GM06990 (cell line): ENCODE data around the gene CPNE4.

Experiments used
- DNase-seq: peaks from one replicate; pipeline ENCODE4 v3.0.0-alpha.2; 2011; ENCODE audit not compliant: insufficient read length; ENCODE audit errors: extremely low read depth
- H3K27me3 ChIP-seq: replicated peaks from 2 replicates; pipeline ENCODE4 v1.6.0; 2011; ENCODE audit warnings: low read length; ENCODE audit not compliant: control insufficient read depth, insufficient read depth
- H3K36me3 ChIP-seq: 2 replicates; pipeline ENCODE4 v1.5.1; 2011; ENCODE audit warnings: low read length; ENCODE audit not compliant: control insufficient read depth, insufficient read depth
- H3K4me3 ChIP-seq: replicated peaks from 2 replicates; pipeline ENCODE4 v1.5.1; 2011; ENCODE audit warnings: low read depth, mild to moderate bottlenecking, control low read depth, low read length
- CTCF ChIP-seq: IDR thresholded peaks from 2 replicates; pipeline ENCODE4 v1.5.1; 2011; ENCODE audit warnings: low read length, control low read depth, mild to moderate bottlenecking, inconsistent platforms; ENCODE audit not compliant: insufficient read depth, poor library complexity, severe bottlenecking

CPNE4 gene

DNA sequence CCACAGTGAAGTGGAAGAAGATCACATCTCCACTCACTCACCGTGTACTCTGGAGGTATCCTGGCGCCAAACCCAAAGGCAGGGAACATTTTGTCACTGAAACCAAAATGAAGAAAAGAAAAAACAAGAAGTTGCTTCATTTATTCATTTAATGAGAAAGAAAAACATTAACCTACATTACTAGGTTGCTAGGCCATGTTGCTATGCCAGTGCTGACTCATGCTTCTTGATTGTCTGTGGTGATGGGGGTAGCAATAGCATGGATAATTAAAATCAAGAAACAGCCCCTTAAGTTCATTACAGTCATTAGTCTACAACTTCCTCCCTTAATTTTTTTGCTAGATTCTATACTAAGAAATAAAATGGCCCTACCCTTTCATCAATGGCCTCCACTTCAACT lies 479.4 kb downstream of the CPNE4 start:
- DNase-seq, result no peak
- Histone ChIP-seq H3K4me3 (no peak overlapping the region), H3K27me3 (no peaks in the 10 kb centered on the region), H3K36me3 (no peaks in the 10 kb centered on the region)
- TF ChIP-seq CTCF, result no peak

DNA sequence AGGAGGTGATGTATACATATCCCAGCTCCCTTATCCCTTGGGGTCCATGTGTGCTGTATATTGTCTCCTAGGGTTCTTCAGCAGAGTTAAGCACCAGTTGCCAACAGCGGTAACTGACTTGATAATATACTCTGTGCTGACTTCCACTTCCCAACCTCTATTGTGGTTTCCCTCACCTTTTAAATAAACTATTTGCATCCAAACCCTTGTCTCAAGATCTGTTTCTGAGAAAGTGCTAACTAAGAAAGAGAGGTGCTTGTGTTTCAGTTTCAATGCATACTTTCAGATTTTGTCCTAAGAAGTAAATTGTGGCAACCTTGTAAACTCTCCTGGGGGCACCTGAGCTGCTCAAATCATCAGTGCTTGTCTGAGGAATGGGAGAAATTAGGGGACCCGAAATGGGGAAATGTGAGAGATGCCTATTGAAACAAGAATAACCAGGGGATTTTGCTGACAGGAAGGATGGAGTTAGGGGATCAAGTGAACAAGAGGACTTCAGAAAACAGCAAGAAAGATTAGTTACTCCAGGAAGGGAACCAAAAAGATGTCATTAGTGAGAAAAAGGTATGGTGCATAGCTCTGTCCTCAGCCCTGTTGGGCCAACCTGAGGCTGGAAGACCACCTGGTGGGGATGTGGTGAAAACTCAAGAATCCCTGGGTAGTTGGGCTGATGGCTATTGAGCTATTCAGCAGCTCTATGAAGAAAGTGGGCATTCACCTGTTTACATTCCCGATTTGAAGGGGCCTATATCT lies 481.1 kb downstream of the CPNE4 start:
- no peak overlapping the region for H3K4me3 ChIP-seq
- DNase-seq, result peak; percentile 52

GRCh38 chr3:131551761-131552160 lies 483.1 kb downstream of the CPNE4 start:
- DNase-seq, result no peak
- Histone ChIP-seq H3K4me3 (no peak overlapping the region), H3K27me3 (no peaks in the 10 kb centered on the region), H3K36me3 (no peaks in the 10 kb centered on the region)
- TF ChIP-seq CTCF, result no peak

More for the DNA sequence above, 481.1 kb downstream of the CPNE4 start:
- no peak for TF ChIP-seq CTCF
- Histone ChIP-seq H3K36me3 (no peaks in the 10 kb centered on the region), H3K27me3 (no peaks in the 10 kb centered on the region)

DNA sequence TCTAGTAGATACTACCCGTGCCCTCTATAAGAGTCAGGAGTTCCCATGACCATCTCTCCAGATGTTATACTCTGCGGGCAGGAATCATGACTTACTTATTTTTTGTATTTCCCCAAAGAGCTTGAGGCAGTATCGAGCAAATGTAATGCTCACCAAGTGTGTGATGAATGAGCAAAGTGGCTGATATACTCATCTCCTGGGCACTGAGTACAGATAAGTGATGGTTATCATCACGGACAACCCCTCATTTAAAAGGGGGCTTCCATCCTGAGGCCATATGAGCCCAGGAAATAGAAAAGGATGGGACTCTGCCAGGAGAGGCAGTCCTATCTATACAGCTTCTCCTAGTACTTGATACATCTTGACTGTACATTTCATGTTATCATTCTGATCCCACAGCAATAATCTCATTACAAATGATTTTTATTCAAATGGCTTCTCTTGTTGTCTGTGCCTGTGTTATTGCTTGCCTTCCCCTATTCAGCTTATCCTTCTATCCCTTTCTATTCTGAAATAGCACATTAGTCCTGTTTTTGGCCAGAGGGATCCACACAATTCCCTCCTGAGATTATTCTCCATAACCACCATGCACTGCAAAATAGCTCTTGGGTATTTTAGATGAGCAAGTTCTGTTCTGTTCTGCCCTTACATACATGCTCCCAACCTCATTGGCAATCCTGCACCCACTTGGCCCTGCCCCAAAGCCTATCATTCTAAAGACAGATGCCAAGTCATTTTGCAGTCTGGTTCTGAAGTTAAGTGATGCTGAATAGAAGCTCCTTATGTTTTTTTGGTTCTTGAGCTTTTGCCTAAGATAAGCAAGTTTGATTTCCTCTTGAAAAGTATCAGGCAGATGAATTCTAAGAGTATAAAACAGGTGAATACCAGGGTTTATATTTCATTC lies 484.0 kb downstream of the CPNE4 start:
- Histone ChIP-seq H3K36me3 (no peaks in the 10 kb centered on the region), H3K4me3 (no peak overlapping the region), H3K27me3 (no peaks in the 10 kb centered on the region)
- no peak for TF ChIP-seq CTCF
- DNase-seq, result no peak

DNA sequence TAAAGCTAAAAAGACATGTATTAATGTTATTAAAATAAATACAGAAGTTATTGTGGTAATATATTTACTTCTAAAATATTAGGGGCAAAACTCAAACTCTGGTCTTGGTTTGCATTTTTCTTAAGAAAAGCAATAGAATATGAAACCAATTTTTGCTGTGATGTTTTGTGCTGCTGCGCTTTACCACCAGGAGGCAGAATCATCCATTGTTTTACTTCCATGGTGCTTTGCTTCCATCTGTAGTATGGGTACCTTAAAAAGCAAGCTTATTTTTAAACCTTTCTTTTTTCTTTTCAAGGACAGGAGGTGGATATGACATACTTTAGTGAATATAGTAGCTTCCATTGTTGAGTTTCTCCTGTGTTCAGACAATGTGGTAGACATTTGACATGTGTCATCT lies 485.5 kb downstream of the CPNE4 start:
- peak; percentile 29 for DNase-seq
- H3K36me3 ChIP-seq, result no peaks in the 10 kb centered on the region

More for the DNA sequence above, 485.5 kb downstream of the CPNE4 start:
- no peaks in the 10 kb centered on the region for H3K27me3 ChIP-seq
- H3K4me3 ChIP-seq, result no peak overlapping the region
- peak; percentile 85 for TF ChIP-seq CTCF
